ENCODE results near the gene PCDHGA1.
"Not testable (repeated sequence)": the region's sequence is repeated elsewhere in the genome, so short reads cannot be mapped to it uniquely, and the experiment has no call there.

The PCDHGA1 gene

DNA sequence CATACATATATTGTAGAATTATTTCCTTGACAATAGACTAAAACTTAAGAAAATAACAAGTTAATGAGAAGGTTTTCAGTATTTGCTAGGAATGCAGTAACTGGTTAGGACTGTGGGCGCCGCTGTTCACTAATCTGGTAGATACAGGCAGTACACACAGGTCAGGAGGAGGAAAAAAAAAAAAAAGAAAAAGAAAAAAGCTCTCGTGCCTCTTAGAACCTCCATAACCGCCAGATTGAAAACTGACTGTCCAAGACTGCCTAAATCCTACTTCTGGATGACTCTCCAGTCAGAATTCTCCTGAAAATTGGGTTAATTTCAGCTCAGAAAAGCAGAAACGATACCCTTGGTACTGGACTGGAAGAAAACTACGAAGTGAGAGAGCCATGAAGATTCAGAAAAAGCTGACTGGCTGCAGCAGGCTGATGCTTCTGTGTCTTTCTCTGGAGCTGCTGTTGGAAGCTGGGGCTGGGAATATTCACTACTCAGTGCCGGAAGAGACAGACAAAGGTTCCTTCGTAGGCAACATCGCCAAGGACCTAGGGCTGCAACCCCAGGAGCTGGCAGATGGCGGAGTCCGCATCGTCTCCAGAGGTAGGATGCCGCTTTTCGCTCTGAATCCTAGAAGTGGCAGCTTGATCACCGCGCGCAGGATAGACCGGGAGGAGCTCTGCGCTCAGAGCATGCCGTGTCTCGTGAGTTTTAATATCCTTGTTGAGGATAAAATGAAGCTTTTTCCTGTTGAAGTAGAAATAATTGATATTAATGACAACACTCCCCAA, at the start of gene PCDHGA1:
Gene PCDHGA1 (plus strand): TSS at position 216 of the 782 bp plus-strand sequence.
- DNase-seq, result peak in 1 of 2 experiments; percentile 4

DNA sequence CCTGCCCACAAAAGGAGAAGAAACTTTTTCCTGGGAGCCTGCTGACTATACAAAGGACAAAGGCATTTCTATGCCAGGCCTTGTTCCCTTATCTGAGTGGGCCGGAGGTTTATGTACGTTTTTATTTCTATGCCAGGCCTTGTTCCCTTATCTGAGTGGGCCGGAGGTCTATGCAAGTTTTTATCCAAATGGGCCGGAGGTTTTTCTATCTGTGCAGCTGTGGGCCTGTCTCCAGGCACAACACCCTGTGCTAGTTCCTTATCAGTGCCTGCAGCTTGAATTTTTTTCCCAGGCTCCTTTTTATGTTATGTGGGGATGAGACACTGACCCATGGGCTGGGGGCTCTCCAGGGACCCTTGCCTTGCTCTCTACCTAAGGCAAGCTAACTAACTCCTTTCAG, 31.9 kb upstream of the PCDHGA1 start:
- no peak for DNase-seq

DNA sequence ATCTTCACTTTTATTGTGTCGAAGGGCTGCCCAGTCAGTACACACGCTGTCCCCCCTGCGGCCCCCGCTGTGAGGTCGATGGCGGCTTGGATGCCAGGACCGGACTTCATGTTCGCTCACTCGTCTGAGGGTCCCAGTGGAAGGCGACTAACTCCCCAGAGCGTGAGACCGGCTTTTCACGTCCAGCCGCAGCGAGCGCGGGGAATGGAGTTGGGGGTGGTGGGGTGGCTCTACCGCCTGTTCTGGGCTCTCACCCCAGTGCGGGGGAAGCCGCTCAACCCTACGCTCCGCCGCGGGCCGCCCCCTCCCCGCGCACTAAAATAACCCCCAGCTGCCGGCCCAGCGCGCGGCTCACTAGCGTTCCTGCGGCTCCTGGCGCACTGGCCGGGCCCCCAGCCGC, 26.6 kb upstream of the PCDHGA1 start, which contains the start of gene SLC25A2:
Gene SLC25A2 (minus strand): TSS at position 294 of the 400 bp plus-strand sequence. CDS start 184 bp downstream, at position 110.
- DNase-seq, result no peak

DNA sequence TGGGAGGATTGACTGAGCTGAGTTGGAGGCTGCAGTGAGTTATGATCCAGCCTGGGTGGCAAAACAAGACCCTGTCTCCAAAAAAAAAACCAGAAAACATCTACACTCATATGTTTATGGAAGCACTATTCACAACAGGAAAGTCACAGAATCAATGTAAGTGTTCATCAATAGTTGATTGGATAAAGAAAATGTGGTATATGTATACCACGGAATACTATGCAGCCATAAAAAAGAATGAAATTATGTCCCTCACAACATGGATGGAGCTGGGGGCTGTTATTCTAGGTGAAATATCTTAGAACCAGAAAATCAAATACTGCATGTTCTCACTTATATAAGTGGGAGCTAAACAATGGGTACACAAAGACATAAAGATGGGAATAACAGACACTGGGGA, 23.7 kb upstream of the PCDHGA1 start:
- DNase-seq, result no peak

DNA sequence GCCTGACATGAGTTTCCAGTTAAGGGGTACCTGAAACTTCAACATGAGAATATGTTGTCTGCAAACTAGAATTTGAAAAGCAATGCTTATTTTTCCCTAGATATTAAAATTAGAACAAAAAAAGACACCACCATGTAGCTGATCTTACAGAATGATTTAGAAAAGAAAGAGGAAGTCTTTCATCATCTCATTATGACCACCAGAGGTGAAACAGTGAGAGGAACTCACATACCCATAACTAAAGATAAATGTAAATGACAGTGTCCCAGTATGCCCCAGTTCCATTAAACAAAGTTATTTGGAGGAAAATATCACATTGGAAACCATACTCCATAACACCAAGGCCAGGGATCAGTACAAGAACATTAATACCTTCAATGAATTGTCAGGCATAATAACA, 16.6 kb upstream of the PCDHGA1 start:
- no peak for DNase-seq

DNA sequence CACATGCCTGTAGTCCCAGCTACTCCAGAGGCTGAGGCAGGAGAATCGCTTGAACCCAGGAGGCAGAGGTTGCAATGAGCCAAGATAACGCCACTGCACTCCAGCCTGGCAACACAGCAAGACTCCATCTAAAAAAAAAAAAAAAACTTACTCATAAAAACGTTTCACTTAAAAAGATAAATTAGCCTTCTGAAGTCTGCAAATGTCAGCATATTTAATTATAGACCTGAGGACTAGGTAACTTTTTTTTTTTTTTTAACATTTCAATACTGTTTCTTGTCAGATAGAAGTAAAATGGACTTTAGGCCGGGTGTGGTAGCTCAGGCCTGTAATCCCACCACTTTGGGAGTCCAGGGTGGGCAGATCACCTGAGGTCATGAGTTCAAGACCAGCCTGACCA, 13.4 kb upstream of the PCDHGA1 start:
- not testable (repeated sequence) for DNase-seq

DNA sequence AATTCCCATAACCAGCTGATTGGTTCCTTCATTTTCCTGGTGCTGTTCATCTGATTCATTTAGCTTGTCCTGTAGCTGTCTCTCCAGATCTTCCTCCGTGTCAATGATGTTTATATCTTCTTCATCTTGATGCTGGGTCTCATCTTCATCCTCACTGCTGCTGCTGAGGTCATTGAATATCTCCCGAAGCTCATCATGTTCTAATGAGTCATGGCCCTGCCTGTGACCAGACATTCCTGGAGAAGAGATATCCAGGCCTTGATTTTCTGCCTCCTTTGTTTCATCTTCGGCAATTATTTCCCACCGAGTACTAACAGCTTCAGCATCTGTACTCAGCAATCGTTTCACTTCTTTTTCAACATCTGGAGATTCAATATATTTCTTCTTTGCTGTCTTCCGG, 11.1 kb upstream of the PCDHGA1 start:
- DNase-seq, result no peak

DNA sequence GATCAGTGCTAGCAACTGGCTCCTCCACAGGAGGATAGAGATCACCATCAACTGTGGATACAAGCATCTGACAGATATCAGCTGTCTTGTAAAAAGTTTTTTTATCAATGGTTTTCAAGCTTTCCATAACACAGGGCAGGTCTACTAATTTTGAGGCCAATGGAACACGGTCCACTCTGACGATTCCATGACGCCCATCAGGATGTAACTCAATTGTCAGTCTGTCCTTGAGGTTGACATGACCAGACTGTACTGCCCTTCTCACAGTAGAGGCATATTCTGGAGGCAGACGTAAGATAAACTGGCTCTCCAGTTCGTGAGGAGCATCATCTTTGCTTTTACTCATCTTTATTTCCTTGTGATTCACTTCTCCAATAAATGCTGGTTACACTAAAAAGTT, 10.6 kb upstream of the PCDHGA1 start:
- no peak for DNase-seq

DNA sequence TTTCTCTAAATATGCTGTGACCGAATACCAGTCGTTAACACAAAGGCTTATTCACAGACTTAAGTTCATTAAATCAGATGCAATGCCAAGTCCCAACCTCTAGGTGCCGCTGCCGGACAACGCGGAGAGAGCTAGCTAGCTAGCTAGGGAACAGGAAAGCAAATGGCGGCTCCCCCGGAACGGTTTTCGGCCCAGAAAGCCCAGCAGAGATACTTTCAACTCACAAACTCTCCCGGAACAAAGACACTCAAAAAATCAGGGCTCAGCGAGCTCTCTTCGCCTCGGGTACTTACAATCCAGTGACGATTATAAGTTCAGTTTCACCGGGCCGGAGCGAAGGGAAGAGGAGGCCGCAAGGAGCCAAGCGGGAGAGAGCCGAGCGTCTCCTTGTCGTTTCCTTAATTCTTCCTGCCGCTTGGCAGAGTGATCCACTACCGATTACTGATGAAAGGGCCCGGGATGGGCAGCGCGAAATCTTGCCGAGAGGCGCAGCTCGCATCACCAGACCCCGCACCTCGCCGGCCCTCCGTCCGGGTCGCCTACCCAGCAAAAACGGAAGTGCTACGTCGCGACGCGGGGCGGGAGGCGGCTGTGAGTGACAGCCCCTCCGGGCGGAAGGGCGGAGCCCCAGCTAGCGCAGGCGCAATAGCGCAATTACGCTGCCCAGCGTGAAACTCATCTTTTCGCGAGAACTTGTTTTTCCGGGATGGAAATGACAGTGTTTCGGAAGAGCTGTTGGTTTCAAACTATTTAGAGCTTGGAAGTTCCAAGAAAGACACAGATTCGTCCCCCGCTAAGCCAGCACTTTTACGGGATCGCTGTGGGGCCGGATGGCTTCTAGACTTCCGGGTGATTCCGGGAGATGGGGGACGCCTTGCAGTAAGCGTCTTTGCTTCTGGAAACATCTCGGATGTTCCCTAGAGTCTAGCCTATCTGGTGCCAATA, 9.8 kb upstream of the PCDHGA1 start, which contains the start of gene TAF7:
Gene TAF7 (minus strand): TSS at position 560 of the 945 bp plus-strand sequence. CDS start 740 bp downstream, outside the sequence.
- peak; percentile 90 to 92 for DNase-seq

DNA sequence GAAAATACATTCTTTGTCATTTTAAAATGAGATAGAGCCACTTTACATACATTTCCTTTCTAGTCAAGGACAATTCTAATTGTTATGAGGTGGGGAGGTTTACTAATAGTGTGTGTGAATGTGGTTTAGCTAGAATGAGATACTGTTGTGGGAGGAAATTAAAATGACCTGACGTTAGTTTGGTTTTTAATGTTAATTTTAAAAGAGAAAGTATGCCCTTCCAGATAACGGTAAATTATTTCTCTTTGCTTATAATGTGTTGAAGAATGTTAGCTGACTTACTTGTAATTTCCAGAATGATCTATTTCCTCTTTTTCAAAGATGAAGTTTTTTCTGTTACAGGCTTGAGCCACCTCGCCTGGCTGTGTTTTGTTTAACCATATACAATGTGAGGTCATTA, 8.1 kb upstream of the PCDHGA1 start:
- no peak for DNase-seq

DNA sequence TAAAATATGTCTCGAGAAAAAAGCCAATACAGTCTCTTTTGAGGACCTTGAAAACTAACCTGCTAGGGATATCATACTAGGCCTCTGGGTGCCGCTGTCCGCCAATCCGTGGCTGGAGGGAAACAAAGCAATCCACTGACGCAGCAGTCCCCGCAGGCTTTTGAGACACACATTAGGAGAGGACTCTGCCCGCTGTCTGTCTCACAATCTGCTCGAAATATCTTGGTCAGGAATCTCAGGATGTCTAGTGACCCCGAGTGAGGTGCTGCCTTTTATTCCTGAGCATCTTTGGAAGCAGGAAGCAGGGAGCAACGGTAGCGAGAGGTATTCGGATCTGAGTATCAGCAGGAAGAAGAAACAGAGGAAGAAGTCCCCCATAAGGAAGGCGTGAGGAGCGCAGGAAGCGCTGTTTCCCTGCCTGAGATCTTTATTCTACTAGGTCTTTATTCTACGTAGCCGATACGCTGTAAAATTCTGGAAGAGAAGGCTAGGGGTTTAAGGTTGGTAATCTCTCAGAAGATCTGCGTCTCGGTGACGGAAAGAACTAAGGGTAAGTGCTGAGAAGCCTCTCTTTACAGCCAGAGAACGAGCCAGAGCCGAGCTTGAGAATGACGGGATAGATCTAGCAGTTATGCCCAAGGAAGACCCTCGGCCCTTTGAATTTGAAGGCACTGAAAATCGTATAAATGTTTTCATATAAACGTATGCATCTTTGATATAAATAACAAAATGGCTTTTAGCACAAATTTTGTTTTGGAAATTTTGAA, 4.0 kb upstream of the PCDHGA1 start:
- peak; percentile 62 to 65 for DNase-seq

DNA sequence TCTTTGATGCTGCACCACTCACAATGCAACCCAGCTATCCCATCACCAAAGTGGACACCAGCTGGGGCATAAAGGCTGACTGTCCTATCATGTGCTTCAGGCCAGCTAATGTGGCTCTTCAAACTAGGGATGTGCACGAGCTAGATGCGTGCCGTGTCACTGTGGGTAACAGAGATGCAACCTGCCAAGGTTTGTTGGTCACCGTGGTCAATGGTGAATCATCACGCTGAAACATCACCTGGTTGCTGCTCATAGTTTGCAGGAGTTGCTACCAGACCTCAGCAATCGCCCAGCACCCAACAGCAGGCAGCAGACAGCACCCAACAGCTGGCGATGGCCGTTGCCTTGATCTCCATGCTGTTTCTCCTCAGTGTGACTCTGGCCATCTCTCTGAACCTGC, 2.1 kb upstream of the PCDHGA1 start:
- no peak for DNase-seq

DNA sequence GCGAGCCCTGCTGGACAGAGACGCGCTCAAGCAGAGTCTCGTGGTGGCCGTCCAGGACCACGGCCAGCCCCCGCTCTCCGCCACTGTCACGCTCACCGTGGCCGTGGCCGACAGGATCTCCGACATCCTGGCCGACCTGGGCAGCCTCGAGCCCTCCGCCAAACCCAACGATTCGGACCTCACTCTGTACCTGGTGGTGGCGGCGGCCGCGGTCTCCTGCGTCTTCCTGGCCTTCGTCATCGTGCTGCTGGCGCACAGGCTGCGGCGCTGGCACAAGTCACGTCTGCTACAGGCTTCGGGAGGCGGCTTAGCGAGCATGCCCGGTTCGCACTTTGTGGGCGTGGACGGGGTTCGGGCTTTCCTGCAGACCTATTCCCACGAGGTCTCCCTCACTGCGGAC, 2.3 kb downstream of the PCDHGA1 start:
- DNase-seq, result not testable (repeated sequence)

DNA sequence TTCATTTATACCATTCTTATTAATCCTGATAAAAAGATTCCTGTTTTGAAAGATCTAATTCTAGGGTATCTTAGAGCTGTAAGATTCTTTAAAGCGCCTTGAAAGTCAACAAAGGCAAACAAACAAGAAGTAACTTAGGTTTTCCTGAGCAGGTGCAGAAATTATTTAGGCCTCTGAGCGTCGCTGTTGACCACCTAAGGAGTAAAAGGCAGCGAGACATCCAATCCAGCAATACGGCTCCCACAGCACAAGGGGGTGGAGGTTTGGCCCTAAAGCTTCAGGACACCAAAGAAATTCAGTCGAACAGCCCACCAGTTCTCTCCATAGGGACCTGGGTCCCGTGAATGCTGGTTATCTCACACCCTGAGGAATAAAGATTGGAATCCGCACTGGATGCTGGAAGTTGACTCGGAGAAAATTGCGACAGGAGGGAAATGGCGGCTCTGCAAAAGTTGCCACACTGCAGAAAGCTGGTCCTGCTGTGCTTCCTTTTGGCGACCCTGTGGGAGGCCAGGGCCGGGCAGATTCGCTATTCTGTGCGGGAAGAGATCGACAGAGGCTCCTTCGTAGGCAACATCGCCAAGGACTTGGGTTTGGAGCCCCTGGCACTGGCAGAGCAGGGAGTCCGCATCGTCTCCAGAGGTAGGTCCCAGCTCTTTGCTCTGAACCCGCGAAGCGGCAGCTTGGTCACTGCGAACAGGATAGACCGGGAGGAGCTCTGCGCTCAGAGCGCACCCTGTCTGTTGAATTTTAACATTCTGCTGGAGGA, 8.4 kb downstream of the PCDHGA1 start, which contains the start of gene PCDHGA2:
Gene PCDHGA2 (plus strand): TSS at position 223 of the 769 bp plus-strand sequence.
- DNase-seq, result no peak

DNA sequence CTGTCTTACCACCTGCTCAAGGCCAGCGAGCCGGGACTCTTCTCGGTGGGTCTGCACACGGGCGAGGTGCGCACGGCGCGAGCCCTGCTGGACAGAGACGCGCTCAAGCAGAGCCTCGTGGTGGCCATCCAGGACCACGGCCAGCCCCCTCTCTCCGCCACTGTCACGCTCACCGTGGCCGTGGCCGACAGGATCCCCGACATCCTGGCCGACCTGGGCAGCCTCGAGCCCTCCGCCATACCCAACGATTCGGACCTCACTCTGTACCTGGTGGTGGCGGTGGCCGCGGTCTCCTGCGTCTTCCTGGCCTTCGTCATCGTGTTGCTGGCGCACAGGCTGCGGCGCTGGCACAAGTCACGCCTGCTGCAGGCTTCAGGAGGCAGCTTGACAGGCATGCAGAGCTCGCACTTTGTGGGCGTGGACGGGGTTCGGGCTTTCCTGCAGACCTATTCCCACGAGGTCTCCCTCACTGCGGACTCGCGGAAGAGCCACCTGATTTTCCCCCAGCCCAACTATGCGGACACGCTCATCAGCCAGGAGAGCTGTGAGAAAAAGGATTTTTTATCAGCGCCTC, 10.6 kb downstream of the PCDHGA1 start:
- not testable (repeated sequence) for DNase-seq

DNA sequence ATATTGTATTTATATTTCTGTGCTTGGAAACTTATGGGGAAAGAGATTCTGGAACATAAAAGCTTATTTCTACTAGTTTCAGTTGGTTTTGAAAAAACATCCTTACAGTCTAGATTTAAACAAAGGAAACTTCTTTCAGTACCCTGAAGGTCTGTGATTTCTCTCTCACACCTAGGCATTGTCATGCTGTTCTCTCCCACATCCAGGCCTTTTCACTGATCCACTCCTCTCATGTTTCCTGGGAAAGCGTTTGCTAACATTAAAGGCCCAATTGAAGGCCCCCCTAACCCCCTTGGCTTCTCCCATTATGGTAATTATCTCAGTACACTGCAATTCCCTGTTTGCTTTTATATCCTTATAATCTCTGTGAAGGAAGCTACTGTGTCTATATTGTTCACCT, 12.5 kb downstream of the PCDHGA1 start:
- no peak for DNase-seq

DNA sequence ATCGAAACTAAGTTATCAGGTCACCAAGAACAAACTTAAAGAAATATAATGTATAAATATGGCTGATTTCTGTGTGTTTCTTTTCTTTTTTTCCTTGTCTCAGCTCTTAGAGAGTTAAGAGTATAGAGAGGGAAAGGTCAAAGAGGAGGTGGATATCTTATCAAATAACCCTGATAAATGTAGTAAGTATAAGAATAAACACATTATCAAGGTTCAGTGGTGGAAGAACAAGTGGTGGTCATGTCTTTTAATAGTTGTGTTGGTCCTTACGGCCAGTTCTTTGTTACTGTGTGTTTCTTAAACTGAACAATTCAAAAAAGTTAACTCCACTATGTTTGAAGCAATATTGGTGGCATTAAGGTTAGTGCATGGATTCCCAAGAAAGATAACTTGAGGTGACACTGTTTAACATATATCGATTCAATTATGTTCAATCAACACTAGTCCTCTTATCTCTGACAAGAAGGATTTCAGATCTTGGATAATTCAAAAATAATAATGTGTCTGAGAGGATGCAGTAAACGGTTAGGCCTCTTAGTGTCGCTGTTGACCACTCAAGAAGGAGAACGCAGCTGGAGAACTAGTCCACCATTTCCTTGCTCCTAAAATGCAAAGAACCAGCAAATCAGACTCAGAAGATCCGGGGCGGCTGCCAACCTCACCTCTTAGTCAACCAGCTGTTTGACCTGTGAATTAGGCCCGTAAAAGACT, 13.1 kb downstream of the PCDHGA1 start, which contains the start of gene PCDHGA3:
Gene PCDHGA3 (plus strand): TSS at position 588 of the 711 bp plus-strand sequence. CDS start 205 bp downstream, outside the sequence.
- no peak for DNase-seq

DNA sequence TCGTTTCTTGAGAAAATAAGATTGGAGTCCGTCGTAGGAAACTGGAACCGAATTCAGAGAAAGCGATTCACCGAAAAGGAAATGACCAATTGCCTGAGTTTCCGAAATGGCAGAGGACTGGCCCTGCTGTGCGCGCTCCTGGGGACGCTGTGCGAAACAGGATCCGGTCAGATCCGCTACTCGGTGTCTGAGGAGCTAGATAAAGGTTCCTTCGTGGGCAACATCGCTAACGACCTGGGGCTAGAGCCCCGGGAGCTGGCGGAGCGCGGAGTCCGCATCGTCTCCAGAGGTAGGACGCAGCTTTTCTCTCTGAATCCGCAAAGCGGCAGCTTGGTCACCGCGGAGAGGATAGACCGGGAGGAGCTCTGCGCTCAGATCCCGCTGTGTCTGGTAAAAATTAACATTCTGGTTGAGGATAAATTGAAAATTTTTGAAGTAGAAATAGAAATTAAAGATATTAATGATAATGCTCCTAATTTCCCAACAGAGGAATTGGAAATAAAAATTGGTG, 13.7 kb downstream of the PCDHGA1 start:
- no peak for DNase-seq

DNA sequence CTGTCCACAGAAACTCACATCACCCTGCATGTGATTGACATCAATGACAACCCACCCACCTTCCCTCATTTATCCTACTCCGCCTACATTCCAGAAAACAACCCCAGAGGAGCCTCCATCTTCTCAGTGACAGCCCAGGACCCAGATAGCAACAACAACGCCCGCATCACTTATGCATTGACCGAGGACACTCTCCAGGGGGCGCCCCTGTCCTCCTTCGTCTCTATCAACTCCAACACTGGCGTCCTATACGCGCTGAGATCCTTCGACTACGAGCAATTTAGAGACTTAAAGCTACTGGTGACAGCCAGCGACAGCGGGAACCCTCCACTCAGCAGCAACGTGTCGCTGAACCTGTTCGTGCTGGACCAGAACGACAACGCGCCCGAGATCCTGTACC, 15.0 kb downstream of the PCDHGA1 start:
- DNase-seq, result no peak

DNA sequence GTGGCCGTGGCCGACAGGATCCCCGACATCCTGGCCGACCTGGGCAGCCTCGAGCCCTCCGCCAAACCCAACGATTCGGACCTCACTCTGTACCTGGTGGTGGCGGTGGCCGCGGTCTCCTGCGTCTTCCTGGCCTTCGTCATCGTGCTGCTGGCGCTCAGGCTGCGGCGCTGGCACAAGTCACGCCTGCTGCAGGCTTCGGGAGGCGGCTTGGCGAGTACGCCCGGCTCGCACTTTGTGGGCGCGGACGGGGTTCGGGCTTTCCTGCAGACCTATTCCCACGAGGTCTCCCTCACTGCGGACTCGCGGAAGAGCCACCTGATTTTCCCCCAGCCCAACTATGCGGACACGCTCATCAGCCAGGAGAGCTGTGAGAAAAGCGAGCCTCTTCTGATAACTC, 15.7 kb downstream of the PCDHGA1 start:
- not testable (repeated sequence) for DNase-seq
